Measurements from ENCODE around the gene SDC4. TPM values are rescaled to one million over a fixed set of nuclear protein-coding genes. Genes with fewer than 3 reads are reported as not detected.
A peak's percentile ranks its signal among the peaks of the same experiment; 100 is the strongest.

The SDC4 gene
- total RNA-seq, 1 experiment from 2014 or later, result 12.7 TPM

GRCh38 chr20:45344168-45344860 lies 3.9 kb downstream of the SDC4 start:
- DNase-seq (ENCODE audit: extremely low read depth, low read depth), result peak; percentile 49

- no peak for DNase-seq (ENCODE audit: extremely low read depth, low read depth)
Measured at GRCh38 chr20:45343532-45344167, 4.6 kb downstream of the SDC4 start.

- no peak for DNase-seq (ENCODE audit: extremely low read depth, low read depth)
Measured at GRCh38 chr20:45342855-45343531, 5.2 kb downstream of the SDC4 start.

GRCh38 chr20:45341939-45342854 lies 6.0 kb downstream of the SDC4 start:
- no peak for DNase-seq (ENCODE audit: extremely low read depth, low read depth)

- DNase-seq (ENCODE audit: extremely low read depth, low read depth), result no peak
Measured at GRCh38 chr20:45341579-45341938, 6.7 kb downstream of the SDC4 start.

- DNase-seq (ENCODE audit: extremely low read depth, low read depth), result no peak
Measured at GRCh38 chr20:45340951-45341350, 7.3 kb downstream of the SDC4 start.

- no peak for DNase-seq (ENCODE audit: extremely low read depth, low read depth)
Measured at GRCh38 chr20:45340236-45340847, 7.9 kb downstream of the SDC4 start.

- no peak for DNase-seq (ENCODE audit: extremely low read depth, low read depth)
Measured at GRCh38 chr20:45339799-45340198, 8.4 kb downstream of the SDC4 start.

GRCh38 chr20:45339084-45339483 lies 9.1 kb downstream of the SDC4 start:
- DNase-seq (ENCODE audit: extremely low read depth, low read depth), result no peak

- no peak for DNase-seq (ENCODE audit: extremely low read depth, low read depth)
Measured at GRCh38 chr20:45338121-45339030, 9.8 kb downstream of the SDC4 start.

- DNase-seq (ENCODE audit: extremely low read depth, low read depth), result no peak
Measured at GRCh38 chr20:45337367-45338120, 10.7 kb downstream of the SDC4 start.

- no peak for DNase-seq (ENCODE audit: extremely low read depth, low read depth)
Measured at GRCh38 chr20:45336530-45337366, 11.5 kb downstream of the SDC4 start.

- DNase-seq (ENCODE audit: extremely low read depth, low read depth), result no peak
Measured at GRCh38 chr20:45330476-45330875, 17.7 kb downstream of the SDC4 start.

GRCh38 chr20:45329497-45330319 lies 18.5 kb downstream of the SDC4 start:
- no peak for DNase-seq (ENCODE audit: extremely low read depth, low read depth)

GRCh38 chr20:45328451-45328850 lies 19.8 kb downstream of the SDC4 start:
- DNase-seq (ENCODE audit: extremely low read depth, low read depth), result no peak

GRCh38 chr20:45325371-45325770 lies 22.9 kb downstream of the SDC4 start:
- DNase-seq (ENCODE audit: extremely low read depth, low read depth), result no peak

GRCh38 chr20:45323731-45324130 lies 24.5 kb downstream of the SDC4 start:
- DNase-seq (ENCODE audit: extremely low read depth, low read depth), result no peak

Data from NCI-H460 (cell line).